HG03064 (cell line): ENCODE measurements around the gene DCHS1.

Experiments
- ATAC-seq: cut with Tn5 transposase; IDR thresholded peaks from one replicate; pipeline ENCODE4 v1.9.1; 2021; ENCODE audit warnings: low read depth; ENCODE audit not compliant: unreplicated experiment

The DCHS1 gene

DNA sequence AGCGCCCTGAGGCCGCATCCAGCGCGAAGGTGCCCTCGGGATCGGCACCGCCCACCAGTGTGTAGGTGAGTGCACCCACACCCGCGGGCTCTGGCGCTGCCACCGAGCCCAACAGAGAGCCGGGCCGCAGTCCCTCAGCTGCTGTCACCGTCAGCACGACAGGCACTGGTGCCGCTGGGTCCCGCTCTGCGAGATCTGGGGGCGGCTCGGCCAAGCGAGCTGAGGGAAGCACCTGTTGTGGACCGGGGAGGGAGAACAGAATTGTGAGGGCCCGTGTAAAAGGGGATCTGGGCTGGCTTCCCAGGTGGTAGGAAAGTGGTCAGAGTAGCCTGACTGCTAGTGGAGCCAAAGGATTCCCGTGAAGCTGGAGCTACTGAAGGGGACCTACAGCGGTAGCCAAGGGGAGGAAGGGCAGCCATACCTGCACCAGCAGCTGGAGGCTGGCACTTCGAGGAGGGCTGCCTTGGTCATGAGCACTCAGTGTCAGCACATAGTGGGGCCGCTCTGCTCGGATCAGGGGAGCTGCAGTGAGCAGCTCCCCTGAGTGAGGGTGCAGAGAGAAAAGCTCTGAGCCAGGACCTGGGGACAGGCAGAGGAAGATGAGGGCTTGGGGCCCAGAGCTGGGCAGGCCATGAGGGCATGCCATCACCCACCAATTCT lies 24.8 kb downstream of the DCHS1 start:
- no peak for ATAC-seq

DNA sequence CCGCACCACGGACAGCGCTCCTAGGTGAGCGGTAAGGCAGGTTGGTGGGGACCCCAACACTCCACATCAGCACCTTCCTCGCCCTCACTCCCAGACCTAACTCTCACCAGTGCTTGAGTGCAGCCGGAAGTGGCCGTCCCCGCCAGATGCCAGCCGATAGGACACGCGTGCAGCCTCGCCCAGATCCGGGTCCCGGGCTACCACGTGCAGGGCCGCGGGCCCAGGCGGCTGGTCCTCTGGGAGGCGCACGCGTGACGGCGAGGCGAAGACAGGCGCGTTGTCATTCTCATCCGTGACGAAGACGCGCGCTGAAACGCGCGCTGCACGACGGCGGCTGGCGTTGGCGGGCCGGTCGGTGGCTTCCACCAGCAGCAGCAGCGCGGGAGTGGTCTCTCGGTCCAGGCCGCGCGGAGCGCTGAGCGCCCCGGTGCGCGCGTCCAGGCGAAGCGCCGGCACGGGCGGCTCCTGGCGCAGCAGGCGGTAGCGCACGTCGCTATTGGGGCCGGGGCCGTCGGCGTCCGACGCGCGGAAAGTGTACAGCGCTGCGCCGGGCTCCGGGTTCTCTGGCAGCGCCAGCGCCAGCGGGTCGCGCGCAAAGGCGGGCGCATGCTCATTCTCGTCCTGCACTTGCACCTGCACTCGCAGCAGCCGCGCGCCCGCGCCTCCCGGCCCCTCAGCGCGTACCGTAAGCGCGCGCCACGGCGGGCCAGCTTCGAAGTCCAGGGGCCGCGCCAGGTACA lies 25.5 kb downstream of the DCHS1 start:
- ATAC-seq = no peak

DNA sequence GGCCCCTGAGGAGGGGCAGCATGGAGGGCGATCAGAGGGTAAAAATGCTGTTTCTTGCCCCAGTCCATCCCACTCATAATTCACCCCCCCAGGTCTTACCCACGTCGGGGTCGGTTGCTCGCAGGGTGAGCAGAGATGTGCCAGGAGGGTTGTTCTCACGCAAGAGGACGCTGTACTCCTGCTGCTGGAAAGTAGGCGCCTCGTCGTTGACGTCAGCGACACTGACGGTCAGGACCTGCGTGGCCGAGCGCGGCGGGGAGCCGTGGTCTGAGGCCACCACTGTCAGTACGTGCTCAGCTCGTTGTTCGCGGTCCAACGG lies 26.1 kb downstream of the DCHS1 start:
- ATAC-seq = no peak

DNA sequence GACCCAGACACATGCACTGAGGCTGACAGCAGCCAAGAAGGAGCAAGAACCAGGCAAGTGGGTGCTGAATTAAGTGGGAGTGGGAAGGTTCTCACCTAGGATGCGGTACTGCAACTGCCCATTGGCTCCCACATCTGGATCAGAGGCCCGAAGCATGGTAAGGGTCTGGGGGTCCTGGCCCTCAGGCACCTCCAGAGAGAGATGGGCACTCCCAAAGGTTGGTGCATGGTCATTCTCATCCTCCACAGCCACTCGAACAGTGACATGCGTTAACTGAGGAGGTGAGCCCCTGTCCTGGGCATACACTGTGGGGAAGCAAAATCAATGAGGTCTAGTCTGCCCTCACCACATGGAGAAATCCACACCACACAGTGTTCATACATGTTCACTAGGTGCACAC lies 27.1 kb downstream of the DCHS1 start:
- no peak for ATAC-seq

DNA sequence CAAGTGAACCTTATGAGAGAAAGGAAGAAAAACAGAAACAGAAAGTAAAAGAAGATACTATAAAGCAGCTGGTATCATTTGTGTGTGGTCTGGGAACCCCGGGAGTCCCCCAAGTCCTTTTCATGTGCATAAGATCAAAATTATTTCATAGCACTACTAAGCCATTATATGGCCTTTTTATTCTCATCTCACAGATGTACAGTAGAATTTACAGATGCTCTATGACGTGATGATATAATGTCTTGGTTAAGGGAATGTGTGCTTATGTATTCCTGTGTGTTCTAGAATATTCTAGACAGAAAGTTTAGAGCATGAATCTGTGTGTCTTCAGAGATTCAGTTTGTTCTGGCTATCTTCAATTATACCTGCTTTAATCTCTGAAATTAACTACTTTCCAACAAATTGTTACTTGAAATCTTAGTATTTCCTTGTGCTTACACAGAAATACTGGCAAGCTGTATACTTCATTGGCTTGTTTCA lies 27.8 kb downstream of the DCHS1 start:
- ATAC-seq = peak; percentile 64

DNA sequence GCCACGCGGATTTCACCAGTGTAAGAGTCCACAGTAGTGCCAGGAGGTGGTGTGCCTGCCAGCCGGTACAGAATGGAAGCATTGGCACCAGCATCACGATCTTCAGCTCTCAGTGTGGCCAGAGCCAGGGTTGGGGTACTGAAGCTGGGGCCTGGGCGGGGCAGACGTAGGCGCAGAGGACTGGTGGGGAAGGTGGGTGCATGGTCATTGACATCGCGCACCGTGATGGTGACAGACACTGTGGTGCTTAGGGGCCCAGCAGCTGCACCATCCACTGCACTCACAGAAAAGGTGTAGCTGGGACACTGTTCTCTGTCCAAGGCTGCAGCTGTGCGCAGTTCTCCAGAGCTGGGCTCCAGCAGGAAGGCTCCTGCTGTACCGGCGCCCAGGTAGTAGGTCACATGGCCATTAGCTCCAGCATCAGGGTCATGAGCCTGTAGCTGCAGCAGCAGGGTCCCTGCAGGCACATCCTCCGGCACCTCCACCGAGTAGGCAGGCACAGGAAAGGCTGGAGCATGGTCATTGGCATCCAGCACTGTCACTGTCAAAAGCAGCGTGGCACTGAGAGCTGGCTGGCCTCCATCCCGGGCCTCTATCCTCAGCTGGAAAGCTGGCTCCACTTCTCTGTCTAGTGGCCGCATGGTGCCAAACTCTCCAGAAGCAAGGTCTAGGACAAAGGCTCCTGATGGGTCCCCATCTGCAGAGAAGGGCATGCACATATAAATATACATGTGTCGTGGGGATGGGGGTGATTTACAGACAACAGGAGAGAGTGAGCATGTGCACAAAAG lies 28.4 kb downstream of the DCHS1 start:
- ATAC-seq = peak; percentile 19

DNA sequence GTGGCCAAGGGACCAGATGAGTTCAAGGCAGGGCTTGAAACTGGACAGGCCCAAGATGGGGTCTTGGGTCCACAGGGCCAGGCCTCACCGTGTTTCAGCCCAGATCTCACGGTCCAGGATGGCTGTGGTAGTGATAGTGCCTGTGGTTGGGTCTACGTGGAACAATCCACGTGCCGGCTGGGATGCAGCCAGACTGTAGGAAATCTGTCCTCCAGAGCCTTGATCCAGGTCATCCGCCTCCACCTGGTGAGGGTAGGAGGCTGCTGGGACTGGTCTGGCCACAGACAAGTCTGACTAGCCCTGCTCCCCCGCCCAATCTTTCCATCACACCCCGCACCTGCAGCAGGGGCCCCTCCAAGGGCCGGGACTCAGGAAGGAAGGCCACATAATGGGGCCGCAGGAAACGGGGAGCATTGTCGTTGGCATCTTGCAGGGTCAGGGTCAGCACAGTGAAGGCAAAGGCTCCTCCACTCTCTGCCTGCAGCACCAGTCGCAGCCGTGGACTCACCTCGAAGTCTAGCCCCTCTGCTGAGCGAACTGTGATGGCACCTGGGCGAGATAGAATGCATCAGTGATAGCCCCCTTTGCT lies 29.7 kb downstream of the DCHS1 start:
- ATAC-seq = no peak

DNA sequence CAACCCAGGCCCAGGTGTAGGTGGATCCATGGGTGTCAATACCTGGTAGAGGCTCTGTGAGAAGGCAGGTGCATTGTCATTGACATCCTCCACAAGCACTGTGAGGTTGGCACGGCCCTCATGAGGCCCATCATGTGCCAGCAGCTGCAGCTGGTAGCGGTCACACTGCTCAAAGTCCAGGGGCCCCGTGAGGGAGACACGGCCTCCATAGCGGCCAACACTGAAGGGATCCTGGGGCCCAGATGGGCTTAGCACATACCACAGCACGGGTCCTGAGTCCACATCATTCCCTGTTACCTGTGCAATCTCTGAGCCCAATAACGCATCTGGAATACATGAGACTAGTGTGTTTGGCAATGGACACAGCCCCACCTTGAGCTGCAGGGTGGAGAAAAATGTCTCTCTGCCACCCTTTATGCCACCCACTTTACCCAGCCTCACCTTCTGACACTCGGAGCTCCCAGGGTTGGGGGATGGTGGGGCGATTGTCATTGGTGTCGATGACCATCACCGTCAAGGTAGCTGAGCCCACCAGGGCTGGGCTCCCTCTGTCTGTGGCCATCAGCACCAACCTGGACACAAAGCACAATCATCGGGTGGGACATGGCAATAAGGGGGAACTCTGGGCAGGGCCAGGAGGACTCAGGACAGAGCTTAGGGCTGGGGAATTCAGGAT lies 30.3 kb downstream of the DCHS1 start:
- no peak for ATAC-seq

DNA sequence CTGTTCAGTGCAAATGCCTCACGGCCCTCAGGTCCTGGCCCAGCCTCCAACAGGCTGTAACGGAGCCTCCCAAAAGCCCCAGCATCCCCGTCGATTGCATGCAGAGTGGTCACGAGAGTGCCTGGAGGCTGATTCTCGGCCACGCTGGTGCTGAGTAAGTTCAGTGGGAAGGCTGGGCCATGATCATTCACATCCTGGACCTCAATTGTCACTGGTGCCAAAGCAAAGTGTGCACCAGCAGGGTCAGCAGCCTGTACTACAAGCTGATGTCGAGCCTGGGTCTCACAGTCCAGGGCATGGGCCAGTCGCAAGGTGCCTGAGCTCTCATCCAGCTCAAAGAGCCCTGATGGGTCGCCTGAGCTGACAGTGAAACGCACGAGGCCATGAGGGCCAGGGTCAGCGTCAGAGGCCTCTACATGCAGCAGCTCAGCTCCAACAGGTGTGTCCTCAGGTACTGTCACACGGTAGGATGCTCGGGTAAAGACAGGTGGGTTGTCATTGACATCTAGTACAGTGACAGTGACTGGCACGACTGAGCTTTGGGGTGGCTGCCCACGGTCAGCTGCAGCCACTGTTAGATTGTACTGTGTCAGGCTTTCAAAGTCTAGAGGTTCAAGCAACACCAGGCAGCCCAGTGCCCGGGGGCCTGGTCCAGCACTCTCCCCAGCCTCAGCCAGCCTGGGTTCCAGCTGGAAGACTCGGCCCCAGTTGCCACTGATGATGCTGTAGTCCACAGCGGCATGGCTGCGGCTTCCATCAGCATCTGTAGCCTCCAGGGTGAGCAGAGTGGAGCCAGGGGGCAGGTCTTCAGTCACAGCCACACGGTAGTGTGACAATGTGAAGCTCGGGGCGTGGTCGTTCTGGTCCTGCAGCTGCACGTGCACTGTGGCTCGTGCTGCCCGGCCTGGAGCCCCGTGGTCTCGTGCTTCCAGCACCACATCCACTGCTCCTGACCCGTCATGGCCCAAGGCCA lies 31.9 kb downstream of the DCHS1 start:
- no peak for ATAC-seq

DNA sequence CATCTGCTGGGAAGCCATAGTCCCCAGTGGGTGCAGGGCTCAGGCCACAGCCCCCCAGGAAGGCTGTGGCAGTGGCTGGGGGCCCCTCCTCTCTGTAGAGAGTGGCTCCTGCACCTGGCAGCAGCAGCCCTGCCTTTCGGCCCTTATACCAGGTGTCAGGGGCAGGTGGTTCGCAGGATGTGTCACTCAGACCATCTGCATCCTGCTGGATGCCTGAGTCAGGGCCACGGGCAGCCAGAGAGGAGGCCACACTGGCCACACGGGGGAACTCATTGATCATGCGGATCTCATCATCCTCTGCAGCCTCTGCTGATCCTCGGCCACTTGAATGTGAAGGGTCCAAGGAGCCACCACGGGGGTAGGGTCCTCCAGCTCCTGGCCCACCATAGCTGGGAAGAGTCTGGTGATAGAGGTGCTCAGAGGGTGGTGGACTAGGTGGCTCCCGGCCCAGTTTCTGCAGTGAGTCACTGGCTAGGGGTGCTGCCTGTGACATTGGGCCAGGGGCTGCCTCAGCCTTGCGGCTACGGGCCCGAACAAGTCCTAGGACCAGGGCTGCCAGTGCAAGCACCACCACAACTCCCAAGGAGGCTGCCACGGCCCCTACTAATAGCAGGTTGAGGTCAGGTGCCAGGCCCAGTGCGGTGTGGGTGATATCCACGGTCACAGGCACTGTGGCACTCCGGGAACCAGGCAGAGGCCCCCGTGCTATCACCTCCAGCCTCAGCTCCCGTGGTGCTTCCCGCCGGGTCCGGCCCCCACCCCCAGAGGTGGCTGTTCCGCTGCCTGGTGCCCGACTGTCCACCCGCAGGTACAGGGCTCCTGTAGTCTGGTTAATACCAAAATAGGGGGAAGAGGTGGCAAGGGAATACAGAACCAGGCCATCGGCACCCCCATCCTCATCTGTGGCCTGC lies 33.1 kb downstream of the DCHS1 start:
- no peak for ATAC-seq

DNA sequence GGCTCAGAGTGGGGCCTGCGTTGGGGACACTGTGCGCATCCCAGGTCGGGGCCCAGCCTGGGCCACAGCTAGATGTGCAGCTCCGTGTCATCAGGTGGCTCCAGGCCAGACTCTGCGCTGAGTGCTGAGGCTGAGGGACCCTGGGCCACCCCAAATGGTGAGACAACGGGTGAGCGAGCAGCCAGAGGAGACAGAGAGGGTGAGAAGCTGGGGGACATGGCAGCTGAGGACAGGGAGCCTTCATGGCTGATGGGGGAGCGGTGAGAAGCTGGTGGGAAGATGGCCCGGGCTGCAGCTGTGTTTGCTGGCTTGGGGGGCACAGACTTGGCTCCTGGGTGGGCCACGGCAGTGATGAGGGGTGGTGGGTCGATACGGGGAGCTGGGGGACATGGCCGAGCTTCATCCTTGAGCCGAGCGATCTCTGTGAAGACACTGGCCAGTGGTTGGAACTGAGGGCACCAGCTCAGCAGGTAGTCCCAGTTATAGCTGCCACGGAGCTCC lies 33.8 kb downstream of the DCHS1 start:
- no peak for ATAC-seq

DNA sequence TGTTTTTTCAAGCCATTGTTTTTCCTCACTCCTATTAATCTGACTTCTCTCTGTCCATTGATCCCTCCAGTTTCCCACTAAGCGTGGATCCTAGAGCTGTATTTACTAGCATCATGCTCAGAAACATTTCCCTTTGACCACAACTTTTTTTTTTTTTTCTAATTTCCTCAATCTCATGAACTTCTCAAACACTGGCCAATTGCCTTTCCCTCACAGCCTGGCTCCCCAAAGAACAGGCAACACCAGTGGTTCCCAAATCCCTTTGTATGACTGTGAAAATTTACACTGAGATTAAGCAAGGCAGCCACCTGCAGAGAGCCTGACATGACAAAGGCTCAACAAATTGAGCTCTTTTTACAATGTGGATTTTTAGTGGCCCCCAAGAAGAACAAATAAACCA lies 35.0 kb downstream of the DCHS1 start:
- ATAC-seq = no peak

DNA sequence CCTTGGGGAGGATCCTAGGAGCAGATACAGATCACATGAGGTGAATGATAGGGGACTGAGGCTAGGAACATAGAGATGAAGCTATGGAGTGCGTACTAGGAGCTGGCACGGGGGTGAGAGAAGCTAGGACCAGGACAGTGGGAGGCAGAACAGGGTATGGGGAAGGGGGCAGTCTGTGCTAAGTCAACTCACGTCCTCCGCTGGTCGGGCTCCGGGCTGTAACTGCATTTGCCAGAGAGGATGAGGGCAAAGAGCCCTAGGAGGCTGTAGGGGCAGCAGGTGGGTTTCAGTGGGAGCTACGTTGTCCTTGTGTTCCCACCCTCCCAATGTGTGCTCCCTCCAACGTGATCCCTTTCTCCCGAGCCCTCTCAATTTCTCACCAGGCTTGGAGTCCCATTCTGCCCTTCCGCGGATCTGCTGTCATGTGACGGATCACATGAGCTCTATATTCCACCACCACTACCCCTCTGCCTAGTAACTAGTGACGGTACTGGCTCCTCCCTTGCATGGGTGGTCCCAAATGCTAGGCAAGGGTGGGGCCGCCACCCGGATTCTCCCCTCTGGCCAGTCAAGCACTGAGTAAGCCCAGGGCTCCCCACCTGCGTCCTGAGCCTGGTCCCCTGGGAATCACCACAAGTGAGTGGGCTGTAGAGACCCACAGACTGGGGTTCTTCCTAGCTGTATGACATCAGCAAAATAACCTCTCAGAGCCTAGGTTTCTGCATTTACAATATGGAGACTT lies 36.4 kb downstream of the DCHS1 start, which contains the start of gene TPP1:
TSS of gene TPP1 (minus strand) at position 419 of the 742 bp plus-strand sequence. CDS start at position 397, 22 bp downstream.
- peak; percentile 98 for ATAC-seq

DNA sequence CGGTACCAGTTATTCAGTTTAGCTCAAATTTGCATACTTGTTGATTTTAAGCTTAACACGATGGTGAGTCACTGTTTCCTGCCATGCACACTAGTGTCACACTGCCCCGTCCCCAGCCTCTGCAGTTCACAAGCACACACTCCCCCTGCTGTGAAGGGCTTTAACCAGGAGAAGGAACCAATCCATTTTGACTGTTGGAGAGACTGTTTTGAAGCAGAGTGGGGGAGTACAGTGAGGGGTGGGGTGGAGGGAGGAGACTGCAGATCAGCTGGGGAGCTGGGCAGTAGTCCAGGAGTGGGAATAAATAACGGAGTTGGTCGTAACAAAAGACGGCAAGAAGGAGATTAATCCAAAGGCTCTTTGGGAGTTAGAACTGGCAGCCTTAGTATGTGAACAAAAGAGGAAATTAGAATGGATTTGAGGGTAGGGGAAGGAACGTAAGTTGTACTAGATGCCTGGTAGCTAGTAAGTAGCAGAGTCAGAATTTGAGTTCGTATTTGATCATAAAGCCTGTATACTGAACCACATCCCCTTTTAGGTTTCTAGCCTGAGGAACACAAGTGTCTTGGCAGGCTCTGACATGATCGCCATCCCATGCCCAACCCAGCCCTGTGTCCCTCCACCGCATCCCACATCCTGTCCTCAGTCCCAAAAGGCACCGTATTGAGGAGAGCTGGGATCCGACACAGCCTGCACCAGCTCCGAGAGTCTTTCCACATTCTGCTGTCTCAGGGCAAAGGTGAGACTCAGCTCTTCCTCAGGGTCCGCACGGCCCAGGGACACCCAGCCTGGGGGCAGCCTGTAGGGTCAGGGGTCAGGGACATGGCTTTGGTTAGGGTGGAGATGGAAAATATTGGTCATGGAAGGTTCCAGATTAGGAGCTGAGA lies 37.2 kb downstream of the DCHS1 start:
- no peak for ATAC-seq

DNA sequence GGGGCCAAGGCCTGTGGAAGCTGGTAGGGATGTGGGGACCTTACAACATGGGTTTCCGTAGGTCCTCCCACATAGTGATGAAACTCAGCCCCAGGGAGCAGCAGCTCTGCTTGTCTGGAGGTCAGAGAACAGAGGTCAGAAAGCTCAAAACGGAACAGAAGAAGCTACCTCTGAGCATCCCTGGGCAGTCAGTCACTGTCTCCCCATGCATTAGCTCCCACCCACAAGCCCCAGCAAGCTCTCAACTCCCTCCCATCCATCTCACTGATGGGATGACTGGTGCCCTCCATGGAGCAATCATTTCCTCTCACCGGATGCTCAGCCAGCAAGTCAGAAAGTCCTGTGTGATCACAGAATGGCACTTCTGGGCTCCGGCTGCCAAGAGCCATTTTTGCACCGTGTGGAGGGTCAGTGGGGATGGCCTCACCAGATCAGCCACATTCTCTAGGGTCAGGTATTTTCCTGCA lies 38.3 kb downstream of the DCHS1 start:
- no peak for ATAC-seq

DNA sequence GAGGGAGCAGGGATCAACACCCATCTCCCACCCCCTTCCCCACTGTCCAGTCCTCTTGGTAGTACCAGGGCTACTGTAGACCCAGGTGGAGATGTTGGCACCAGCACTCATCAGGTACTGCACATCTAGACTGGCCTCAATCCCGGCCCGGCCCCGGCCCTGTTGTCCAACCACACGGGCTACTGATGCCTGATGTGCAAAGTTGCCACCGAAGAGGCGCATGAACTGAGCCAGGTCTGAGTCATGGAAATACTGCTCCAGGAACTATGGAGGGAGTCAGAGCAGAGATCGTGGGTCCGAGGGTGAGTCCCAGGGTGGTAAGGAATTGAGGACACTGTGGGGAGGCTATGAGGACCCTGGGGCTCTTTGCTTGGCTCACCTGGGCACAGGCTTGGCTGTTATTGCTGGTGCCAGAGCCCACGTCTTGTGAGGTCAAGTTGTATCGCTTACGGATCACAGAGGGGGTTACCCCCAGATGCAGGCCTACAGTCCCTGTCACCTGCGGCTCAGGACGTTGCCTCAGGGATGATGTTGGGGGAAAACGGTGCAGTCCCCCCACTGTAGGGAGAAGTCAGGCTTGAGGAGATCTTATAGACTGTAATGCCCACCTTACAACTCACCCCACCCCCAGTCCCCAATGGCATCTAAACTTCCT lies 38.9 kb downstream of the DCHS1 start:
- ATAC-seq = no peak
